Stimulated activated CD4-positive, alpha-beta T cell treated with anti-CD3 and anti-CD28 coated beads, Interleukin-4, amount 100 ng/mL, for 48 hours (primary cell): ENCODE data around the gene RNF224.

Experiments used
- DNase-seq, 2 donors: peaks; one replicate each; pipeline ENCODE4 v3.0.0-alpha.2; 2020; ENCODE audit warnings: low read depth in 2 of 2

Gene RNF224

DNA sequence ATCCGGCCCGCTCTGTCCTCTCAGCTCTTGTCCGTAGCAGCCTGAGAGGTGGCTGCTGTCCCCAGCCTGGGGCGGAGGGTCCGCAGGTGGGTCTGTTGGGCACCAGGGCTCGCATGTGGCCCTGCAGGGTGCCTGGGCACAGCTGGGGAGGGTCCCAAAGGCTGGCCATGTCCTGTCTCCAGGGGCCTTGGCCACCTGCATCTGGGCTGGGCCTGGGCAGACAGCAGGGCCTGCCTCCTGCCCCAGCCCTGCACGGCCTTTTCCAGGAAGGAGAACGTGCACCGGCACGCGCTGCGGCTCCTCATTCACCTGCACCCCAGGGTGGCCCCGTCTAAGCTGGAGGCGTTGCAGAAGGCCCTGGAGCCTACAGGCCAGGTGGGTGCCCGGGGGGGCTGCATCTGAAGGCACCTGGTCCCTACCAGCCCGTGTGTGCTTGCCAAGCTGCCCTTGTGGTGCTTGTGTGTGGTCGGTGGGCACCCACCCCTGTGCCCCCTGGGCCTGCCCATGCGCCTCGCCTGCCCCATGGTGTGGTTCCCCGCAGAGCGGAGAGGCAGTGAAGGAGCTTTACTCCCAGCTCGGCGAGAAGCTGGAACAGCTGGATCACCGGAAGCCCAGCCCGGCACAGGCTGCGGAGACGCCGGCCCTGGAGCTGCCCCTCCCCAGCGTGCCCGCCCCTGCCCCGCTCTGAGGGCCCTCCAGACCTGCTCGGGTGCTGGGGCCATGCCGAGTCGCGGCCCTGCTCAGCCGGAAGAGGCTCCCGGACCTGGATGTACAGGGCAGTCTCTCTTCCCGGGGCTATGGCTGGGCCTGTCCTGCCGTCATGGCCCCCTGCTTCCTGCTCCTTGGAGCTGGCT is 45.2 kb downstream of the RNF224 start:
- no peak for DNase-seq

DNA sequence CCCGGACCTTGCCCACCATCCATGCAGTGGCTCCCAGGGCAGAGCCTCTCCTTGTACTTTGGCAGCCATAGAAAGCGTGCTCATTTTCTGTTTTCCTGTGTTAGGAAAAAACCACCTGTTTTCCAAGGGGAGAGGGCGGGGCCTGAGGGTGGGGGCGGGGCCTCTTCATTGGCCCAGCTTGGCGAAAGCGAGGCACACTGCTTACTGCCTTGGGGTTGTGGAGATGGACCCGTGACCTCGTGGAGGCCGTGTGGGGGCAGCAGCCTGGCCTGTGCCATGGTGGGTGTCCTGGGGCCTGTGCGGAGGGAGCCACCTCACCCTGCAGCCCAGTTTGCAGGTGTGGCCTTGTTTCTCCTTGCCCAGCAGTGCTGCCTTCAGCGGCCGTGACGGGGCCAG is 45.8 kb downstream of the RNF224 start:
- DNase-seq: no peak

DNA sequence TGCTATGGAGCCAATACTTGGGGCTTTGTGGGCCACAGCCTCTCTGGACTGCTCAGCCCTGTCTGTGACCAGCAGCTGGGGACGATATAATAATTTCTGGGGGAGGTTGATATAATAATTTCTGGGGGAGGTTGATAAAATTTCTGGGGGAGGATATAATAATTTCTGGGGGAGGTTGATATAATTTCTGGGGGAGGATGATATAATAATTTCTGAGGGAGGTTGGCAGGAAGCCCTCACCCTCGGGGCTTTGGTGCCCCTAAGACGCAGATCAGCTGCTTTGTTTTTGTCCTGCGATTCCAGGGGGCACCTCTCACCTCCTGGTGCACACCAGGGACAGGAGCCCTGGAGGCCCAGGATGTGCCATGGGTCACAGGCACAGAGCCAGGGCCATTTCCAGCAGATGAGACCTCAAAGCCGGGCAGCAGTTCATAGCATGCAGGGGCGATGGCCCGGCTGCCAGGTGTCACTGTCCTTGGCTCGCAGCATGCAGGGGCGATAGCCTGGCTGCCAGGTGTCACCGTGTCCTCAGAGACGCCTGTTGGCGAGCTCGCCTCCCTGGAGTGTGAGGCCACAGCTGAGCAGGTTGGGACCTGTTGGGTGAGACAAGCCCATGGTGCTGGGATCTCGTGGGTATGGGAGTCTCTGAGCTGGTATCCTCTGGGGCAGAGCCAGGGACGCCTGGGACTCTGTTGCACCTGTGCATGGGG is 46.5 kb downstream of the RNF224 start:
- no peak for DNase-seq

DNA sequence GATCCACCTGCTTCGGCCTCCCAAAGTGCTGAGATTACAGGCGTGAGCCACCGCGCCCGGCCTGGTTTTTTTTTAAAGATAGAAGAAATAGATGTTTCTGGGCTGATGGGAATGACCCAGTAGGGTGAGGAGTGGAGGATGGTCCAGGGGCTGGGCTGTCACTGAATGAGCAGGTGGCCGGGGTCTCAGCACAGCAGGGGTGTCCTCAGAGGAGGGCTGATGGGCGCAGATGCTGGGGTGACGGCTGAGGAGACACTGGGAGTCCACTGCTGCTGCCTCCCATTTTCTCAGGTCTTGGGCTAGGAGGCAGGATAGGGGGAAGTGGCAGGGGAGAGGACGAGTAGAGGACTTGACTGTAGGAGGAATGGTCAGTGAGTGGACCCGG is 47.9 kb downstream of the RNF224 start:
- no peak for DNase-seq

DNA sequence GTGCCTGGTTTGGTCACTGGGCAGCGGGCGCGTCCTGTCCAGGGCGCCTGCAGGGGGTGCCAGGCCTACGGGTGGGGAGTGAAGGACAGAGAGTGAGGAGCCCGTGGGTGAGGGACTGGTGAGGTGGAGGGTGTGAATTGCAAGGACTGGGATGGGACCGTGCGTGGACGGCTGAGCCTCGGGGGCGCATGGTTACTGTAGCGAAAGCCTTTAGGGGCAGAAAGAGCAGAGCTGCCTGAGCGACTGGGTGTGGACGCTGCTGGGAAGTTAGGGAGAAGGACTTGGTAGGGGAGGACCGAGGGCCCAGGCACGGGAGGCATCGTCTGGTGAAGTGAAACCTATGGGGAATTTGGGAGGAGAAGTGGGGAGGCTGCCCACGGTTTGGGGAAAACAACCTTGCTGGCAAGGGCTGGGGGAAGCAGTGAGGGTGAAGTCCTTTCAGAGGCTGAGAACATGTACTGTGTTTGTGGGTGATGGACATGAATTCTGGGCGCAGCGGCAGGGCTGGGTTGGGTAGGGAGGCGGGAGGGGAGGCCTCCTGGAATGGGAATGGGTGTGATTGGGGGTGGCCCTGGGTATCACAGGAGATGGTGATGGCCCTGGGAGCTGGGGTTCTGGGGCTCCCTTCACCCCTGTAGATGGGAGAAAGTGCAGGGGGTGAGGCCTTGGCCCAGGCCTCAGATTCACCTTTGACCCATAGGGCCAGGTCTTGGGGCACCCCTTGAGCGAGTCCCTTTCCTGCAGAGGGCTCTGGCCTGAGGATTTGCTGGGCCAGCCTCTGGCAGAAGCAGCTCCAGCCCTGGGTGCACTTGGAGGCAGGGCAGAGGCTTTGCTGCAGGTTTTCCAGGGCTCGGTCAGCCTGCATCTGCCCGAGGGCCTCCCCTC is 48.5 kb downstream of the RNF224 start:
- DNase-seq: no peak

DNA sequence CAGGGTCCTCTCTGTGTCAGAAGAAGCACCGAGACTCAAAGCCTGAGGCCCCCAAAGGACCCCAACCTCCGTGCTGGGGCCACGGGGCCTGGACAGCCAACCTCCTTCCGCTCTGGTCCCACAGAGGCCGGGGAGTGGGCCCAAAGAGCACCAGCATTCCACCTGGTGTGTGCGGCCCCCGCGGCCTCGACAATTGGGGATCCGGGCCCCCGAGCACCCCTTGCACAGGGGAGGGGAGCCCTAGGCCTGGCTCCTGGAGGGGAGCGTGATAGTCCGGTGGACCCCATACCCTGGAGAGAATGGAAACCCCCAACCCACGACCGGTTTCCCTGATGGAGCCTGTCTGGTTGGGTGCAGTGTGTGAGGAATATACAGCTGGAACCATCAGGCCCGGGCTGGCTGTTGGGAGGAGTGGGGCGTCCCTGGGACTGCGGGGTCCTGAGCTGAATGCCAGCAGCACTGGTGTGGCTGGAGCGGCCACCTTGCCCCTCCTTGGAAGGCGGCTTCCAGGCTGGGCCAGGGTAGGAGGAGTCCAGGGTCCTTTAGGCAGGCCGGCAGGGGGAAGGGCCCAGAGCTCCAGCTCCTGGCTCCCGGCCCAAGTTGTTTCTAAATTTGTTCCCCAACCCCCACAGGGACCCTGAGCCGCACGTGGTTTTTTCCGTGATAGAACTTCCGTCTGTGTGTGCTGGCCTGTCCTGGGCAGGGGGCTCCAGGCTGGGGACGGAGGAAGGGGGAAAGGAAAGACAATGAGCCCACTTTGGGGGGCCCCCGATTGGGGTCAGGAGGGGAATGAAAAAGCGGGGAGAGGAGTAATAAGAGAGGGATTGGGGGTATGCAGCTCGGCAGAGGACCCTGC is 49.4 kb downstream of the RNF224 start:
- DNase-seq: no peak

DNA sequence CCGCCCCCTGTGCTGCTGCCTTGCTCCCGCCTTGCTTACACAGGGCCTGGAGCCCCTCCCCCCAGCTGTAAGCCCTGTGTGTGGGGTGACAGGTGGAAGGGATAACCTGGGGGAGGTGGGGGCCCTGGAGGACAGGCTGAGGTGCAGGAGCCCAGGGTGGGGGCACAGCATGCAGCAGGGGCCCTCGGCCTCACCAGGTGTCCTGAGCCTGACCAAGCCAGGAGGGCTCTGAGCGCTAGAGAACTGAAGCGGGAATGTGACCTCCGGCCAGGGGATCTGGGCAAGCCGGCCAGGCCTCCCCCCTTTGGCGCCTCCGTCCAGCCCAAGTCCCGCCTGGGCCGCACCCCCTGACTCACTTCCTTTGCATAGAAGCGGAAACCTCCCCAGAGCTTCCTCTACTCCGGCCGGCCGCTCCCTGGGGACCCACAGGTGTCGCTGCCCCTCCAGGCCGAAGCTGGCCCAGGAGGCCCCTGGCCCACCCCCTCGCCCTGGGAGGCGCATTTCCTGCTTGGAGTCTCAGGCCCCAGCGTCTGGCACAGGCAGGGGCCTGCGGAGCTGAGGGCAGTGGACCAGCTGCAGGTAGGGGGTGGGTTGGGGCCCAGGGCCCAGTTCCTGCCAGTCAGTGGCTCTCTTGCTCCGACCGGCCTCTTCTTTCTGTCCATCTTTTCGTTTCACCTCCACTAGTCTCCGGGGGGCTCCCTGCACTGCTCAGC is 50.2 kb downstream of the RNF224 start, which contains the start of gene TOR4A:
Gene TOR4A (plus strand): TSS at position 398 of the 713 bp plus-strand sequence. CDS start 964 bp downstream, outside the sequence.
- no peak for DNase-seq

DNA sequence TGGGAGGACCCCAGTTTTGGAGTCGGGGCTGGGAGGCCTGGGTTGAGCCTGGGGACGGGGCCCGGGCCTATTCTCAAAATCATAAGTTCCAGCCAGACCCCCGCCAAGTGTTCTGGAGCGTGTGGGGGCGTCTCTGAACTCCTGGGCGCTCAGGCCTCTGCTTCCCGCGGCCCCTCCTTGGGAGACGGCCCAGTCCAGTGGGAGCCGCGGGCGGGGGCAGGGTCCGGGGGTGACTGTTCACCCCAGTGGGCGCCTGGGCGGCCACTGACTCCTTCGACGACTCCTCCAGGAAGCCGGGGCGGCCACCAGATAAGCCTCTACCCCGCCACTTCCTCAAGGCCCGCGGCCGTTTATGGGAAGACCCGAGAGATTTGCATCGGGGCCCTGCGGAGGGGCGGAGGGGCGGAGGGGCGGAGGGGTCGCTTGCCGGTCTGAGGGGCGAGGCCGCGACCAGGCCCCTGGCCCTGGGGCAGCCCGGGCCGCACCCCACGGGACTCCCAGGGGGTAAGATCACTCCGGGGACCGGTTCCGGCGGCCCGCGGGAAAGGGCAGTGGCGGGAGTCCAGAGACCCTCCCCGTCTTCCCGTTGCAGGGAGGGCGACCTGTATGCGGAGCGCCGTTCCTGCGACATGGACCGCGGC is 50.9 kb downstream of the RNF224 start:
- no peak for DNase-seq
